Kidney (tissue), 14 donors: ENCODE measurements around the gene NPPC. TPM values are rescaled to one million over a fixed set of nuclear protein-coding genes. Genes with fewer than 3 reads are reported as not detected.

Source experiments
- DNase-seq, 5 donors: peaks; one replicate each; pipeline ENCODE4 v3.0.0-alpha.2; 2013 to 2020
- FAIRE-seq: peaks from 2 replicates; lab custom pipeline; 2012; peaks lifted over from hg19 to GRCh38; lab: Jason Lieb, UNC
- H3K27ac ChIP-seq, 2 donors: one replicate each; pipeline ENCODE4 v1.7.0; 2013; ENCODE audit warnings: low read depth in 2 of 2, low read length in 2 of 2, inconsistent platforms in 1 of 2
- H3K27me3 ChIP-seq: one replicate; pipeline ENCODE4 v1.7.1; 2013; ENCODE audit warnings: low read length, inconsistent platforms; ENCODE audit not compliant: control insufficient read depth, insufficient read depth
- H3K36me3 ChIP-seq, 3 donors: one replicate each; pipeline versions ENCODE4 v1.7.0 to v1.7.1; 2013; ENCODE audit warnings: low read length in 3 of 3, control low read depth in 1 of 3, inconsistent platforms in 1 of 3; ENCODE audit not compliant: insufficient read depth in 3 of 3, control insufficient read depth in 2 of 3
- H3K4me1 ChIP-seq, 3 donors: one replicate each; pipeline versions ENCODE4 v1.7.0 to v1.7.1; 2013; ENCODE audit warnings: low read length in 3 of 3, inconsistent platforms in 1 of 3, low read depth in 1 of 3; ENCODE audit not compliant: control insufficient read depth in 2 of 3, insufficient read depth in 2 of 3
- H3K4me3 ChIP-seq, 3 donors: one replicate each; pipeline versions ENCODE4 v1.7.0 to v1.8.1; 2013; ENCODE audit warnings: low read length in 3 of 3, control low read depth in 1 of 3, inconsistent platforms in 1 of 3
- H3K9ac ChIP-seq, 3 donors: one replicate each; pipeline versions ENCODE4 v1.7.0 to v1.7.1; 2013; ENCODE audit warnings: low read length in 3 of 3, control low read depth in 1 of 3, inconsistent platforms in 1 of 3
- H3K9me3 ChIP-seq, 3 donors: one replicate each; pipeline versions ENCODE4 v1.7.0 to v1.7.1; 2013; ENCODE audit warnings: low read length in 3 of 3, control low read depth in 1 of 3, inconsistent platforms in 1 of 3; ENCODE audit not compliant: control insufficient read depth in 2 of 3, insufficient read depth in 1 of 3
- intact Hi-C: fragments of 100-400 bp; cut with DNase I; formaldehyde crosslinking; loops from one replicate; pipeline ENCODE4 v1.11.1; 2022
- microRNA-seq: library from miRNA; unstranded; fragments of <30 nt; microRNA quantifications from one replicate; pipeline ENCODE4 v1.2.0, GENCODE V29; 2020
- polyA plus RNA-seq: library from polyadenylated mRNA; stranded (reverse); fragments of 350-450 nt; fragmentation: Illumina TruSeq; extraction: RNeasy Lipid Tissue Mini Kit (QIAGEN cat#74804); gene quantifications from one replicate; pipeline ENCODE4 v1.2.3, GENCODE V29; 2014; ENCODE audit warnings: low read depth, low replicate concordance; ENCODE audit not compliant: insufficient read depth
- total RNA-seq: library from RNA; stranded (reverse); fragmentation: NEBNext Ultra II Directional; extraction: Animal tissue kit (Norgen Biotek cat#: 25700); gene quantifications from one replicate; pipeline ENCODE4 v1.2.1, GENCODE V29; 2021
- TF ChIP-seq, protein P1 (sequence below): IDR thresholded peaks from 3 replicates; pipeline ENCODE4 v1.5.1; 2012; ENCODE audit warnings: mild to moderate bottlenecking, moderate library complexity, borderline replicate concordance; ENCODE audit not compliant: insufficient read depth; ENCODE audit errors: extremely low read depth
- donor health status: control.
- donor health status: control.
- donor health status: control.
- donor health status: control.
- donor health status: control.
- donor health status: DM: yes; HTN: yes; CAD: no.
- donor health status: Normal renal cell carcinoma (clear cell type).

The NPPC gene
- total and polyA plus RNA-seq, 2 donors from 2014 or later, result not detected

DNA sequence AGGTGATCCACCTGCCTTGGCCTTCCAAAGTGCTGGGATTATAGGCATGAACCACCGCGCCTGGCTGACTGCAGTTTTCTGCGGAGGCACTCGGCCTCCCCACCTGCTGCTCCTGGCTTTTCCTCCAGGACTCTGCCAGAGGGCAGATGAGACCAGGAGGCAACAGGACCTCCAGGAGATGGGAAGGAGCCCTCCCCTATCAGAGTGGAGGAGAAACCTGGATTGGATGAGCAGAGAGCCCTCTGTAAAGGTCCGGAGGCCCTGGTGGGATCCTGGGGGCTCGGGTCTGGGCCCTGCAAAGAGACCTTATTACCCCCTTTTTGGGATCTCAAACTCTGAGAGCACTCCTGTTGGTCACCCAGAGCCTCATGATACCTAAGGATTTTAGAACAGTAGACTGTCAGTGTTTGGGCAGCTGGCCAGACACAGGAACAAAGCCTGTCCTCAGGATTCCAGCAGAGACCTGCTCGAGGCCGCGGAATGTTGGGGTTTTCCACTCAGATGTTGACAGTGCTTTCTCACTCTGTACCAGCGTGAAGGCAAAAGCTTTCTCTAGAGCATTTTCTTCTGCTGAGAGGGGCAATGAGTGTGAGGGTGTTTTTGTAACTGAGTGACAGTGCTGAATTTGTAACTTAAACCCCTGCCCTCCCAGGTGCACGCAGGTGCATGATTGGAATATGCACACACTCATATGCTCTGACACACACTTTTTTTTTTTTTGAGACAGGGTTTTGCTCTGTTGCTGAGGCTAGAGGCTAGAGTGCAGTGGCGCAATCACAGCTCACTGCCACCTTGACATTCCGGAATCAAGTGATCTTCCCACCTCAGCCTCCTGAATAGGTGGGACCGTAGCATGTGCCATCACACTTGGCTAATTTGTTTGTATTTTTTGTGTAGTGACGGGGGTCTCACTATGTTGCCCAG, 48.4 kb downstream of the NPPC start:
- FAIRE-seq, result no peak
- Histone ChIP-seq H3K9ac (no peak overlapping the region), H3K27ac (no peak overlapping the region), H3K4me1 (no peaks in the 10 kb centered on the region), H3K27me3 (no peaks in the 10 kb centered on the region), H3K36me3 (no peaks in the 10 kb centered on the region), H3K4me3 (no peak overlapping the region), H3K9me3 (no peaks in the 10 kb centered on the region)
- TF ChIP-seq, protein P1, sequence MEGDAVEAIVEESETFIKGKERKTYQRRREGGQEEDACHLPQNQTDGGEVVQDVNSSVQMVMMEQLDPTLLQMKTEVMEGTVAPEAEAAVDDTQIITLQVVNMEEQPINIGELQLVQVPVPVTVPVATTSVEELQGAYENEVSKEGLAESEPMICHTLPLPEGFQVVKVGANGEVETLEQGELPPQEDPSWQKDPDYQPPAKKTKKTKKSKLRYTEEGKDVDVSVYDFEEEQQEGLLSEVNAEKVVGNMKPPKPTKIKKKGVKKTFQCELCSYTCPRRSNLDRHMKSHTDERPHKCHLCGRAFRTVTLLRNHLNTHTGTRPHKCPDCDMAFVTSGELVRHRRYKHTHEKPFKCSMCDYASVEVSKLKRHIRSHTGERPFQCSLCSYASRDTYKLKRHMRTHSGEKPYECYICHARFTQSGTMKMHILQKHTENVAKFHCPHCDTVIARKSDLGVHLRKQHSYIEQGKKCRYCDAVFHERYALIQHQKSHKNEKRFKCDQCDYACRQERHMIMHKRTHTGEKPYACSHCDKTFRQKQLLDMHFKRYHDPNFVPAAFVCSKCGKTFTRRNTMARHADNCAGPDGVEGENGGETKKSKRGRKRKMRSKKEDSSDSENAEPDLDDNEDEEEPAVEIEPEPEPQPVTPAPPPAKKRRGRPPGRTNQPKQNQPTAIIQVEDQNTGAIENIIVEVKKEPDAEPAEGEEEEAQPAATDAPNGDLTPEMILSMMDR, result no peak
- DNase-seq, result no peak
- intact Hi-C loops, result no loop called here

DNA sequence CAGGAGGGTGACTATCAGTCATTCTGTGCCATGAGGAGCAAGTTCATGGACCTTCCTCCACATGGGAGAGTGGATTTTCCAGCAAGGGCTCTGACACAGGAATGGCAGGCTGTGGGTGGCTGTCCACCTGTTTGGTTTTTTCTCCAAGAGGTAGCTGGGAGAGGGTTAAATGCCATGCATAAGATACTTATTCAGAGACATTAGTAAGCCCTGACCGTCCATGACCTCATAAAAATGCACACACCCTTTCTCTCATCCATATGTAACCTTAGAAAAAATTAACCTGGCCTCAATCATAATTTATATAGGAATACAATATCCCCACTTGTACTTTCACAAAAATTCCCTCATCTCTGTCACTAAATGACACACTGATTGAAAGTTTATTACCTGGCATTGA, 51.3 kb downstream of the NPPC start:
- Histone ChIP-seq H3K4me1 (no peaks in the 10 kb centered on the region), H3K4me3 (no peak overlapping the region), H3K9ac (no peak overlapping the region), H3K27ac (no peak overlapping the region), H3K27me3 (no peaks in the 10 kb centered on the region), H3K36me3 (no peaks in the 10 kb centered on the region), H3K9me3 (no peaks in the 10 kb centered on the region)
- intact Hi-C loops, result no loop called here
- FAIRE-seq (no peak), DNase-seq (no peak)
- TF ChIP-seq, protein P1, result no peak

Small RNAs within 50 kb of the gene (microRNA-seq; reads per million reads assigned to microRNA genes)
- gene MIR1471, result not detected

Other genes with a start within 250 kb of the NPPC start
- gene PTMA, start 217.9 kb downstream of the NPPC start, total RNA-seq, result 1,173 TPM
- gene PTMA, start 217.9 kb downstream of the NPPC start, polyA plus RNA-seq, result 825 TPM
- 21.7 TPM for gene PDE6D, start 145.1 kb downstream of the NPPC start, total RNA-seq
- gene PDE6D, start 145.1 kb downstream of the NPPC start, polyA plus RNA-seq, result 28.2 TPM
- 33.0 TPM for gene COPS7B, start 140.0 kb downstream of the NPPC start, total RNA-seq
- gene COPS7B, start 140.0 kb downstream of the NPPC start, polyA plus RNA-seq, result 21.9 TPM
- 47.7 TPM for gene DIS3L2, start 35.3 kb upstream of the NPPC start, total RNA-seq
- gene DIS3L2, start 35.3 kb upstream of the NPPC start, polyA plus RNA-seq, result 12.3 TPM